Motor neuron (in vitro differentiated cells): ENCODE data around the gene PGA5. TPM values are rescaled to one million over a fixed set of nuclear protein-coding genes. Genes with fewer than 3 reads are reported as not detected.
A peak's percentile ranks its signal among the peaks of the same experiment; 100 is the strongest.

Source experiments
- ATAC-seq, 8 experiments: fragments of 200-7000 bp; cut with Tn5 transposase; replicated peaks in 6 of 8; 2 replicates each; pipeline ENCODE4 v1.8.0; 2021; ENCODE audit warnings: mild to moderate bottlenecking in 8 of 8, moderate library complexity in 8 of 8
- H3K27ac ChIP-seq, 2 donors: fragments of 250-450 bp; sonication (Bioruptor Pico); 2 replicates each; pipeline ENCODE4 v1.9.0; 2021; ENCODE audit warnings: antibody characterized with exemption in 2 of 2, mild to moderate bottlenecking in 2 of 2, moderate library complexity in 1 of 2
- H3K4me1 ChIP-seq, 2 donors: fragments of 250-450 bp; sonication (Bioruptor Pico); replicated peaks in 1 of 2; 2 replicates each; pipeline ENCODE4 v1.6.1; 2021; ENCODE audit warnings: antibody characterized with exemption in 2 of 2, mild to moderate bottlenecking in 2 of 2, moderate library complexity in 1 of 2
- H3K4me3 ChIP-seq, 5 donors: fragments of 250-450 bp; sonication (Bioruptor Pico); 2 replicates each; pipeline ENCODE4 v1.9.0; 2021; ENCODE audit warnings: antibody characterized with exemption in 5 of 5, mild to moderate bottlenecking in 5 of 5, moderate library complexity in 4 of 5
- WGBS, 10 experiments: fragments of 450-650 bp; shearing (Covaris generic); methylation state at CpG; one replicate each; pipeline ENCODE4 v1.0.0; 2022; 5-methylcytosine and 5-hydroxymethylcytosine counted together
- in situ Hi-C, 9 experiments: fragments of 400-800 bp; cut with MboI; loops; one replicate each; pipeline ENCODE4 v1.15.0; 2021; ENCODE audit warnings: low sequenced_read_pairs in 9 of 9, low pct_unique_long_range_greater_than_20kb in 2 of 9; ENCODE audit not compliant: unreplicated experiment in 9 of 9
- total RNA-seq, 8 experiments: library from RNA; unstranded; fragments of 300-600 nt; gene quantifications; 2 replicates each; pipeline versions ENCODE4 v1.2.3 to v1.2.4, GENCODE V29; 2022

The PGA5 gene
- total RNA-seq, 8 experiments from 2014 or later, result 0.22 to 1.1 (median 0.93) TPM; not detected in 4

DNA sequence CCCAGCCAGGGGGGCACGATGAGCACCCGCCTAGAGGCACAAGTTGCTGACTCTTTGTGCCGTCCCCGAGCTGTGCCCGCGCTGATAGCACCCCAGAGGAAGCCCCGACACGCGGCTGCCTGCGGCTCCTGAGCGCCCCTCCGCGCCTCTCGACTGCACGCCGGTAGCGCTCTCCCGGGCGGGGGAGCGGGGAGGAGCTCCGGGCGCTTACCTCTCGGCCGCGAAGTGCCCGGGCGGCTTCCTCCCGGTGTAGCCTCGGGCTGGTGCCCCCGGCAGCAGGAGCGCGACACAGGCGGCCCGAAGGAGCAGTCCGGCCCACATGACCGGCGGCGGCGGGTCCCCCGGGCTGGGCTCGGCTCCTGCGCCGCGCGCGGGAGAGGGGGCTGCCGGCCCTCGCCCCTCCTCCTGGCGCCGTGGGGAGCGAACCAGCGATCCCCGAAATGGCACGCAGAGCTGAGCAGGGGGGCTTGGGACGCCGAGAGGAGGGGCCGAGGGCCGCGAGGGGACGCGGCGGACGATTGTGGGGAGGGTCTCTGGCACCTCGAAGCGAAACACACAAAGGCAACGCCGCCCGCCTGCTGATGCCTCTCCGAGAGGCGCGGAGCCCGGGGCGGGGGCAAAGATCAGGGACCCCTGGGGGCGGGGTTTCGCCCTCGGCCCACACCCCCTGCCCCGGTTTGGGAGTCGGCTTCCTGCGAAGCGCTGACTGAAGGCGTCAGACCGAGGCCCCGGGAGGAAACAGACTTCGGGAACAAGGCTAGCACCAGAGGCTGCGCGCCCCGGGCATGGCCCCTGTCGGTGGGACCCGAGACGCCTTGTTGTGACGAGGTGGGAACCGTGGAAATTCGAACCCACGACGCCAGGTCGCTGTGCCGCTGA, 54.0 kb downstream of the PGA5 start, which contains the start of gene VWCE:
Gene VWCE, minus strand, starts transcription at position 600 of the 879 bp plus-strand sequence. Its CDS starts 279 bp downstream, at position 321.
- ATAC-seq, result peak; percentile 65 to 80 (median 68)
- Histone ChIP-seq H3K4me1 (peaks cover 2 to 26% of the 10 kb centered on the region in 2 donors), H3K4me3 (peak within 1 kb of the TSS; percentile 48 to 56 (median 52)), H3K27ac (peak within 1 kb of the TSS; percentile 66 to 75)
- WGBS, 10 experiments, result 0% methylated on average over 10 of the region's 97 CpGs; no CpG with 5 or more reads in 9 of the 10 experiments
- in situ Hi-C loops, result no loop called here

GRCh38 chr11:61295596-61295926, 54.6 kb downstream of the PGA5 start:
- no peak for ATAC-seq
- peak overlapping the region in 4 of 5 donors; percentile 48 to 56 (median 53) for H3K4me3 ChIP-seq
- H3K4me1 ChIP-seq, result peaks cover 2 to 26% of the 10 kb centered on the region in 2 donors
- whole genome bisulfite sequencing, 10 experiments, result 60 to 100% (median 98%) methylated on average over 1 to 4 of the region's 12 CpGs; no CpG with 5 or more reads in 6 of the 10 experiments
- in situ Hi-C loops, result no loop called here
- H3K27ac ChIP-seq, result peak overlapping the region in 1 of 2 donors; percentile 75

- Histone ChIP-seq H3K4me1 (peaks cover 2 to 26% of the 10 kb centered on the region in 2 donors), H3K4me3 (no peak overlapping the region), H3K27ac (peak overlapping the region in 1 of 2 donors; percentile 15)
- ATAC-seq, result no peak
- in situ Hi-C loops, result no loop called here
- WGBS, 10 experiments, result 0 to 100% (median 60%) methylated on average over 1 of the region's 1 CpG; no CpG with 5 or more reads in 4 of the 10 experiments
Observed at GRCh38 chr11:61297341-61297740, 56.4 kb downstream of the PGA5 start.

- Histone ChIP-seq H3K27ac (peak overlapping the region in 1 of 2 donors; percentile 15), H3K4me3 (no peak overlapping the region), H3K4me1 (peaks cover 2 to 25% of the 10 kb centered on the region in 2 donors)
- peak in 6 of 8 experiments; percentile 1 to 9 (median 6) for ATAC-seq
- 0 to 60% (median 39%) methylated on average over 1 to 5 of the region's 5 CpGs; no CpG with 5 or more reads in 2 of the 10 experiments for WGBS, 10 experiments
- in situ Hi-C loops, result no loop called here
Observed at GRCh38 chr11:61297746-61298145, 56.8 kb downstream of the PGA5 start.

DNA sequence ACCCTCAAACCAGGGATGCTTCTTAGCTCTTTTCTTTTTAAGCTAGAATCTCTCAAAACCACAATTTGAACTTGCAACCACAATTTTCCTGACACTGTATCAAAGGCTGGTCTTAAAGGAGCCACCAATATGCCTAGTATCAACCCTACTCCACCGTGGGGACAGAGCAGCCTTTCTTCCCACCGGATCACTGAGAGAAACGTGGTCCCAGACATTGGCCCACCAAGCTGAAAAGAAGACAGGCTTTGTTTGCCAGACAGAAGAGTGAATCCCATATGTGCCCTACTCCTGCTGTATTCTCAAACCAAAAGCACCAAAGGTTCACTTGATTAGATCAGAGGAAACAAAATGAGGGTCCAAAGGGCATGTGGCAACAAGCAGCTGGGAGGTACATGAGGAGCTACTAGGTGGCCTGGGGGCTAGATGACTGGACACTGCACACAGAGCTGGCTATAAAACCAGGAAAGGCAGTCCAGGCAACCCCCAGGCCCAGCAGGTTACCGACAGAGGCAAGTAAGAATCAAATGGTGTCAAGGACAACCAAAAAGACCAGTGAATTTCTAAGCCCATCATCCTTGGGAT, 57.8 kb downstream of the PGA5 start:
- no peak for ATAC-seq
- in situ Hi-C loops, result no loop called here
- Histone ChIP-seq H3K4me1 (peaks cover 0 to 17% of the 10 kb centered on the region in 2 donors), H3K4me3 (no peak overlapping the region), H3K27ac (no peak overlapping the region)
- 67 to 100% (median 88%) methylated on average over 1 to 3 of the region's 4 CpGs; no CpG with 5 or more reads in 2 of the 10 experiments for WGBS, 10 experiments

Other genes with a start within 250 kb of the PGA5 start
- 1 to 10 TPM in 1 of 8 experiments, under 1 TPM in 6, not detected in 1; 0.05 to 1.1 (median 0.13) TPM for gene CD5, start 138.7 kb upstream of the PGA5 start, total RNA-seq
- gene VPS37C, start 79.7 kb upstream of the PGA5 start, total RNA-seq, result 10 to 100 TPM in 5 of 8 experiments, 1 to 10 TPM in 3; 6.8 to 13.9 (median 11.0) TPM
- 1 to 10 TPM in 4 of 8 experiments, under 1 TPM in 2, not detected in 2; 0.49 to 4.5 (median 1.4) TPM for gene PGA3, start 37.7 kb upstream of the PGA5 start, total RNA-seq
- 1 to 10 TPM in 1 of 8 experiments, under 1 TPM in 6, not detected in 1; 0.11 to 1.5 (median 0.35) TPM for gene PGA4, start 18.8 kb upstream of the PGA5 start, total RNA-seq
- 1 to 10 TPM; 2.1 to 7.2 (median 3.6) TPM for gene VWCE, start 54.1 kb downstream of the PGA5 start, total RNA-seq
- 100 to 1,000 TPM; 144 to 240 (median 190) TPM for gene DDB1, start 91.9 kb downstream of the PGA5 start, total RNA-seq
- 10 to 100 TPM; 11.1 to 84.6 (median 20.1) TPM for gene TKFC, start 92.1 kb downstream of the PGA5 start, total RNA-seq
- gene CYB561A3, start 120.7 kb downstream of the PGA5 start, total RNA-seq, result 10 to 100 TPM in 6 of 8 experiments, 1 to 10 TPM in 2; 8.0 to 56.3 (median 16.8) TPM
- 10 to 100 TPM; 22.6 to 61.6 (median 39.0) TPM for gene TMEM138, start 121.2 kb downstream of the PGA5 start, total RNA-seq
- 10 to 100 TPM in 4 of 8 experiments, 1 to 10 TPM in 4; 5.8 to 17.5 (median 9.7) TPM for gene TMEM216, start 151.4 kb downstream of the PGA5 start, total RNA-seq
- 10 to 100 TPM; 22.9 to 88.3 (median 49.2) TPM for gene CPSF7, start 188.8 kb downstream of the PGA5 start, total RNA-seq
- gene SDHAF2, start 188.9 kb downstream of the PGA5 start, total RNA-seq, result 10 to 100 TPM; 34.3 to 53.9 (median 47.2) TPM